H7 (cell line): Measurements from ENCODE around the gene CALCOCO1. TPM values are rescaled to one million over a fixed set of nuclear protein-coding genes. Genes with fewer than 3 reads are reported as not detected.
A peak's percentile ranks its signal among the peaks of the same experiment; 100 is the strongest.
"Not testable (repeated sequence)": the region's sequence is repeated elsewhere in the genome, so short reads cannot be mapped to it uniquely, and the experiment has no call there.

Experiments used
- DNase-seq: peaks from one replicate; pipeline ENCODE4 v3.0.0; 2012
- H3K27me3 ChIP-seq: 2 replicates; pipeline ENCODE4 v1.6.0; 2011; ENCODE audit warnings: mild to moderate bottlenecking, low read length; ENCODE audit not compliant: control insufficient read depth, insufficient read depth
- H3K36me3 ChIP-seq: replicated peaks from 2 replicates; pipeline ENCODE4 v1.5.1; 2011; ENCODE audit warnings: low read length; ENCODE audit not compliant: control insufficient read depth, insufficient read depth
- H3K4me3 ChIP-seq: 2 replicates; pipeline ENCODE4 v1.5.1; 2011; ENCODE audit warnings: low read depth, mild to moderate bottlenecking, control low read depth, low read length, moderate library complexity; ENCODE audit not compliant: insufficient read depth
- total RNA-seq: library from RNA; depleted of rRNA; stranded (reverse); fragments of >200 nt; shearing (Covaris generic); gene quantifications from 2 replicates; pipeline ENCODE4 v1.2.3, GENCODE V29; 2014; rRNA removed

The CALCOCO1 gene, protein sequence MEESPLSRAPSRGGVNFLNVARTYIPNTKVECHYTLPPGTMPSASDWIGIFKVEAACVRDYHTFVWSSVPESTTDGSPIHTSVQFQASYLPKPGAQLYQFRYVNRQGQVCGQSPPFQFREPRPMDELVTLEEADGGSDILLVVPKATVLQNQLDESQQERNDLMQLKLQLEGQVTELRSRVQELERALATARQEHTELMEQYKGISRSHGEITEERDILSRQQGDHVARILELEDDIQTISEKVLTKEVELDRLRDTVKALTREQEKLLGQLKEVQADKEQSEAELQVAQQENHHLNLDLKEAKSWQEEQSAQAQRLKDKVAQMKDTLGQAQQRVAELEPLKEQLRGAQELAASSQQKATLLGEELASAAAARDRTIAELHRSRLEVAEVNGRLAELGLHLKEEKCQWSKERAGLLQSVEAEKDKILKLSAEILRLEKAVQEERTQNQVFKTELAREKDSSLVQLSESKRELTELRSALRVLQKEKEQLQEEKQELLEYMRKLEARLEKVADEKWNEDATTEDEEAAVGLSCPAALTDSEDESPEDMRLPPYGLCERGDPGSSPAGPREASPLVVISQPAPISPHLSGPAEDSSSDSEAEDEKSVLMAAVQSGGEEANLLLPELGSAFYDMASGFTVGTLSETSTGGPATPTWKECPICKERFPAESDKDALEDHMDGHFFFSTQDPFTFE
- 17.3 and 18.7 TPM in 2 replicates for total RNA-seq

DNA sequence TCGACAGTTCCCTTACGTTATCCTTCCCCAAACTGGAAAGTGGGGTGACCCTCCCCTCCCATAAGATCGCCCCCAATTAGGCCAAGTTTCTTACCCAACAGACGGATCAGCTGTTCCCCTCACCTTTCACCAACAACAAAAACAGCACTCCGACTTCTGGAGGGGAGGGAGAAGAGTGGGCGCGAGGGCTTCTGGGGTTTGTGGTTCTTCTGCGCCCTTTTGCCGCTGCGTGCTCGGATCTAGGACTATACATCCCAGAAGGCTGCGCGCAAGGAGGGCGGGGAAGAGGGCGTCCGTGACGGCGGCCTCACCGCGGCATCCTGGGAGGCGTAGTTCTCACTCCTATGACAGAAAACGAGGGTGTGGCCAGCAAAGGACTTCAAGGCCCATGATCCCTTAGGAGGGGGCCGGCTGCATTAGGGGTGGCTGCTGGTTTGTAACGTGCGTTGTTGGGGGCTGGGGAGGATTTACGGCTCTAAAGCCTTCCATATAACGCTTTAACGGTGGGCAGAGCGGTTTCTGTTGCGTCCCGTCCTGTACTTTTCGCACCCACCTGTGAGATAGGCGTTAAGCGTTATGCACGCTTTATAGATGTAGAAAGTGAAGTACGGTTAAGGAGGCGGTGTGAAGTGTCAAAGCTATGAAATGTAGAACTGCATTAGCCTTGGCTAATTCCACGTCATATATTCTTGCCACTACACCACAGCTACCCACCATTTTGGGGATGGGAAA lies at the start of gene CALCOCO1:
Gene CALCOCO1, minus strand, starts transcription at position 143 of the 732 bp plus-strand sequence. CDS start 2,210 bp downstream, outside the sequence.
- peak; percentile 96 for DNase-seq
- H3K4me3 ChIP-seq, result peak within 1 kb of the TSS; percentile 63
- H3K27me3 ChIP-seq, result no peaks in the 10 kb centered on the region; the same call in 1 of the 2 replicates
- no peaks in the 10 kb centered on the region for H3K36me3 ChIP-seq

DNA sequence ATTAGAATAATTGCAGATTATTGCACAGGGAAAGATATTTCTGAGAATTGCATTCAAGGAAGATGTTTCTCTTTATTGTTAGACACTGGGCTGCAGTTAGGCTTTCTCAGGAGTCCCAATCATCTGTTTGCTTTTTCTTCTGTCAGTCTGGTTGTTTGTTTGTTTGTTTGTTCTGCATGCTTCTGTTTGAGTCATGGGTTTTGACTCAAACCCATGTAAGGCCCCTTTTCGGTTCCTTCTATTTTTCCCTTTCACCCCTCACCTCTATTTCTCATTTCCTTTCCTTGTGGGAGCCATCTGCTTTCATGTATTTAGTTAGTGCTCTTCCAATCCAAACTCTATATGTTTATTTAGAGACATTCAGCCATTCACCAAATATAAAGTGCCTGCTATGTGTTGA lies 49.6 kb upstream of the CALCOCO1 start:
- Histone ChIP-seq H3K4me3 (no peak overlapping the region), H3K27me3 (no peaks in the 10 kb centered on the region), H3K36me3 (no peaks in the 10 kb centered on the region)
- DNase-seq, result no peak

DNA sequence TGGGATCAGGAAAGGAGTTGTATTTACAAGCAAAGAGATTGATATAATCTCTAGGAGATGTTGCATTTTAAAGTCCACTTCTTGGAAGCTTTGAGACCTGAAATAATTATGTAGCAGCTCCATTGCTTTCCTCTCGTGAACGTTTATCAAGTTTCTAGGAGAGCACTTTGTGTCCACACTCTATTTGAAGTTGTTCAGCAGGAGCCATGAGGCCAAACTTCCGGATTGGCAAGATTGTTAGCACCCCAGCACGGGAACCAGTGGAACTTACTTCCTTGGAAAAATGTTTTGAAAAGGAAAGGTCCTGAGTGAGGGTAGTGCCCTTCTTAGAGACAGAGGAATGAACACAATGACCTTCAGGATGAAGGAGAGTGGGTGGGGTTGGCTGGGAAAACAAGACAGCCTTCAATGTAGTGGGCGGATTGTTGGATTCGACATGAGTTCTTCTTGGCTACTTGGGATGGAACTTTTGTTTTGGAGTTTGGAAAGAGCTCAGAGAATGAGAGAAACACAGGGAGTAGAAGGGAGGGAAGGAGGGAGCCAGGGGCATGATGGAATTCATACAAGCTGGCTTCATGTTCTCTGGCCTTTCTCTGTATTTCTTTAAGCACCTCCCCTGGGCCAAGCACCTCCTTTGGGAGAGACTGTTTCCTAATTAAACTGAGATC lies 48.4 kb upstream of the CALCOCO1 start:
- DNase-seq, result no peak
- Histone ChIP-seq H3K4me3 (no peak overlapping the region), H3K36me3 (no peaks in the 10 kb centered on the region), H3K27me3 (peaks cover 1% of the 10 kb centered on the region; the same call in 1 of the 2 replicates)

DNA sequence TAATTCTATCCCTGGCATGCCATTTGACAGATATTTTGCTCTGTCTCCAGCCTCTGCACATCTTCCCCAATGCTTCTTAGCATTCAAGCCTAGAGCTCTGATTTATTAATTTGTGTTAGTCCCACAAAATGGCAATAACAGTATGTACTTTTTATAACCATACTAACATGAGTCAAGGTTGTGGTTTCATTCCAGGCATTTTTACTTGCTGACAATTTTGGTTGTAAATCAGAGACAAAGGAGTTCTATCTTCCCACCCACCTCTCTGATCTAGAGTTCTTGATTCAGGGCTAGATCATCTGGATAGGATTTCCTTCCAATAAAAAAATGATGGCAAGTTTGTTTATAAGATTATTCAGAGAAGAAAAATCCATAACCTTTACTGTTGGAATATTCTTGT lies 43.0 kb upstream of the CALCOCO1 start:
- Histone ChIP-seq H3K4me3 (no peak overlapping the region), H3K36me3 (no peaks in the 10 kb centered on the region), H3K27me3 (peaks cover 4% of the 10 kb centered on the region)
- no peak for DNase-seq

DNA sequence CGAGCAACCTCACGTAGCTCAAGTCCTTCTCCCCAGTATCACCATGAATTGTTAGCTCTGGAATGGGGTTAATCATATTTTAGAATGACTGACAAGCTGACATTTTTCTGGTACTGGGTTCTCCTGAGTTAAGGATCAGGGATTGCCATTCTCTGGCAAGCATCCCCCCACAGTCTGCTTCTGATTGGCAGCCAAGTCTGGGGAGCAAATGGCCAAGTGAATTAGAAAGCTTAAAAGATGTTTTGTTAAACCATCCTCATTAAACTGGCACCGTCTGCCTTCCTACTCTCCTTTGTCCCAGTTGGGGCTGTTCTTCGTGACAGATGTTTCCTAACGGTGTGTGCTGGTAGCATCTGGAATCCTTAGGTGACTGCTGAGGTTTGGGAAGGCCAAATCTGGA lies 41.7 kb upstream of the CALCOCO1 start:
- DNase-seq, result no peak
- no peaks in the 10 kb centered on the region for H3K36me3 ChIP-seq
- H3K27me3 ChIP-seq, result peaks cover 4% of the 10 kb centered on the region
- no peak overlapping the region for H3K4me3 ChIP-seq

DNA sequence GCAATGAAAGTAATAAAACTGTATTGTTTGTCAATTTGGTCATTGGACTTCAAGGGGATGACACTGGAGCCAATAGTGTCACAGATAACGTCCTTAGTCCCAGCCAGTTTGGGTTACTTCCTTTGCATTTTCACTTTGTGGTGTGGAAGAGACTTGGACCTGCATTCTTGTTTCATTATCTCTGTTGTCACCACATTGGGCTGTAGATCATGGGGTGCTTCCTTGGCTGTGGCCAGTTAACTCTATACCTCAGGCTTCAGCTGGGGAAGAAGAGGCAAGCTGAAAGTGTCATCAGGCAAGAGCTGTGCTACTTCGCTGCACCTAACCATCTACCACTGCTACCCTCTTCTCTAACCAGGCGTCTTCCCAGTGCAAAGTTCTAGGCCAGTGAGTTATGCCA lies 39.6 kb upstream of the CALCOCO1 start:
- peaks cover 4% of the 10 kb centered on the region for H3K27me3 ChIP-seq
- H3K4me3 ChIP-seq, result no peak overlapping the region
- DNase-seq, result no peak
- no peaks in the 10 kb centered on the region for H3K36me3 ChIP-seq

DNA sequence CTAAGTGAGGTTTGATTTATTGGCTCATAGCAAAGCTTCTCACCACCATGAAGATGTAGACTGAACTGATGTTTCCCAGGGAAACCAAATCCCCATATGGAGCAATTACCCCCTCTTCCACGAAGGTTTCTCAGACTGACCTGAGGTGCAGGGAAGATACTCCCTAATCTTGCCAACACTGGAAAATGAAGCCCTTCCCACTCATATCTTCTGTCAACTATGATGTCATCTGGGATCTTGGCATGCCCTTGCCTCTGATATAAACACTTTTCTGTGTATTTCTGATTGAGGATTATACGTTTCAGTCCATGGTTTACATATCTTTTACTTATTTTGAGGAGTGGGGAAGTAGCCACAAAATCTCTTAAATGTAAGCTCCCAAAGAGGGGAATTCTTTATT lies 38.6 kb upstream of the CALCOCO1 start:
- DNase-seq, result no peak
- H3K36me3 ChIP-seq, result no peaks in the 10 kb centered on the region
- peaks cover 3% of the 10 kb centered on the region for H3K27me3 ChIP-seq
- no peak overlapping the region for H3K4me3 ChIP-seq

DNA sequence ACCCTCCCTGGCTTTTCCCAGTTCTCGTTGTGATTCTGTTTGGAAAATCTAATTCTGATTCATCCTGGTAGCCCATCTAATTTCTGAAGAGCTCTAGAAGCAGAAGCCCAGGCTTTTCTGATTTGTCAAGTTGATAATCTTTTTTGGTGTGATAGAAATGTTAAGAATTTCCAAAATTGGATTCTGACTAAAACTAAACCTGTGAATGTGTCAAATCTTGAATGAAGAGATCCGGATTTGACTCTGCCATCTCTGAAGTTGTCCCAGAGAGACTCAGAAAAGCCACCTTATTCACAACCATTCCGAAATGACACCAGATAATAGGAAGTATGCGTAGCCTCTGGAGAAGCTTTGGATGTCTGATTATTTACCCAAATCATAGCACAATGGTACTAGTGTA lies 37.4 kb upstream of the CALCOCO1 start:
- Histone ChIP-seq H3K36me3 (no peaks in the 10 kb centered on the region), H3K27me3 (peaks cover 5% of the 10 kb centered on the region), H3K4me3 (no peak overlapping the region)
- DNase-seq, result no peak

DNA sequence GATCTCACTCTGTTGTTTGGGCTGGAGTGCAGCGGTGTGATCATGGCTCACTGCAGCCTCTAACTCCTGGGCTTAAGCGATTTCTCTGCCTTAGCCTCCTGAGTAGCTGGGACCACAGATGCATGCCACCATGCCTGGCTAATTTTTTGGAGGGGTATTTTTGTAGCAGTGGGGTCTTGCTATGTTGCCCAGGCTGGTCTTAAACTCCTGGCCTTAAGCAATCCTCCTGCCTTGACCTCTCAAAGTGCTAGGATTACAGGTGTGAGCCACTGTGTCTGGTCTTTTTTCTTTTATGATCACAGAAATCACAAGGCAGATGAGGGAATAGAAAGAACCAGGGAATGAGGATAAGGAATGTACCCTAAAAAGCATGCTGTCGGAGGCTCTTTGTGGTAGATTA lies 35.5 kb upstream of the CALCOCO1 start:
- H3K36me3 ChIP-seq, DNase-seq, H3K4me3 ChIP-seq: not testable (repeated sequence)
- H3K27me3 ChIP-seq, result peaks cover 18% of the 10 kb centered on the region

DNA sequence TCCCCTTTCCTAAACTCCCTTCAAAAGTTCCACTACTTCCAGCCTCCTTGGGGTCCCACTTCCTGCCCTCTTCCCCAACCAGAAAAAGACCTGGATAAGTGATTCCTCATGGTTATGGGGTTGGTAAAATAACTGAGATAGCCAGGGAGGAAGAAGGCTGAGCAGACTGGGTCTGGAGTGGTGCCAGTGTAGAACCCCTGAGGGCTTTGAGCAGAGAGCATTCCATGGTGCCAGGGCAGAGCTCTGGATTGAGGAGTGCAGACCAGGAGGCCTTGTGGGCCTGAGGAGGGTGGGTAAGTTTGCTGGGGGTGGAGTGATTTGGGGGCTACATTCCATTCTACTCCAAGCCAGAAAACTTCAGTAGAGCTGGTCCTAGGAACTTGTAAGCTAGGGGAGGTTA lies 34.1 kb upstream of the CALCOCO1 start:
- Histone ChIP-seq H3K36me3 (no peaks in the 10 kb centered on the region), H3K27me3 (peaks cover 19% of the 10 kb centered on the region), H3K4me3 (no peak overlapping the region)
- DNase-seq, result no peak

DNA sequence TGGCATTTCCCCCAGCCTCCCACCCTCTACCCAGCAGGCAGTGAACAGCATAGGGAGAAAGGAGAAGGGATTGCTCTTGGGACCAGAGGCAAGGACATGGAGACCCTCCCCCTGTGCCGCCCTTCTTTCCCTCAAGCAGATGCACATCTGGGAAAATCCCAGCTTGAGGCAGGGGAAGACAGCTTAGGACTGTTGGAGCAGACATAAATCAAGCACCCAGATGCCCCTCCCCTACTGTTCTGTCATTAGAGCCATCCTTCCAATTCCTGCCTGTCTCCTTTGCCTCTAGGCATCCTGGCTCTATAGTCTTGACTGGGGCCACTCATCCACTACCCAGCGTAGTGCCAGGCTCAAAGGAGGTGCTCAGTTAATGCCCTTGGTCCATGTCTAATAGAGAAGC lies 32.0 kb upstream of the CALCOCO1 start:
- H3K4me3 ChIP-seq, result no peak overlapping the region
- H3K36me3 ChIP-seq, result no peaks in the 10 kb centered on the region
- H3K27me3 ChIP-seq, result peaks cover 27% of the 10 kb centered on the region
- DNase-seq, result no peak

DNA sequence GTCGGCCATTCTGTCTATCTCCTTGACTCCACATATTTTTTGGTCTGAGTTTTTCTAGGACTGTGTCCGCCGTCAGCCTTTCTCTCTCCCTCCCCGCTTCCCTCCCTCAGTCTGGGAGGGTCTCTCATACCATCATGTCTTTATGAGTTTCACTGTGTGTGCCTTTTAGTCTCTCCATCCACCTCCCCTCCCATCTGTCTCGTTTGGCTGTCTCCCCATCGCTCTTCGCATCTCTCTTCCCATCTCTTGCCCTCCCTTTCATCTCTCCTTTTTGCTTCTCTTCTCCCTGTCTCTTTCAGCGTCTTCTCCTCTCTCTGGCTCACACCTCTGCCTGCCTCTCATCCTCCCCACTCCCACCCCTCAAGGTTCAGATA lies 31.5 kb upstream of the CALCOCO1 start:
- Histone ChIP-seq H3K36me3 (no peaks in the 10 kb centered on the region), H3K4me3 (no peak overlapping the region), H3K27me3 (peaks cover 32% of the 10 kb centered on the region)
- DNase-seq, result no peak

DNA sequence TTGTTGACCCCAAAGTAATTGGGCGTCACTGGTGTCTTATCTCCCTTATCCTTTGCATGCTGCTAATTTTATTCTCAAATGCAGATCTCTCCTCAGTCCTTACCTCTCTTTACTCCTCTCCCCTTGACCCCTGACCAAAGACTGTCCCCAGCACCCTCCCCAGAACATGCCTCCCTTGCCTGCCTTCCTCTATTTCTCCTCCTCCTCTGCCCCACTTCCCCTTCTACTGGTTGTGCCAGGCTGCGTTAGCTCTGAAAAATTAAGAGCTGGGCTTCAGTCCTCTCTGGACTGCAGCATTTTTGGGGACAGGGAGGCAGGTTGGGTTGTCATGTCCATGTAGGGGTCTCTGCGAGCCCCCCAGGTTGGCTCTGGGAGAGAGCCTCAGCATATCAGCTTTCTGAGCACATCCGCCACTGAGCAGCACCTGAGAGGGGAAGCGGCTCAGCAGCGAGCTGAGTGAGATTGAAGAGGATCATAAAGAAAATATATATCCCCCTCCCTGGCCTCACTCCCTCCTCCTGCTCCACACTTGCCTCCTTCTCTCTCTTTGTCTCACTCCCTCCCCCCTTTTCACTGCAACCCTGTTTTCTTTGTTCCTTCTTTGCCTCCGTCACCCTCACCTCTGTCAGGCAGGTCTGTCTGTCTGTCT lies 31.0 kb upstream of the CALCOCO1 start:
- no peak overlapping the region for H3K4me3 ChIP-seq
- peaks cover 37% of the 10 kb centered on the region for H3K27me3 ChIP-seq
- no peaks in the 10 kb centered on the region for H3K36me3 ChIP-seq
- no peak for DNase-seq
